GM23338 (cell line): ENCODE data around the gene ASPHD1. TPM values are rescaled to one million over a fixed set of nuclear protein-coding genes. Genes with fewer than 3 reads are reported as not detected.

Experiments
- ATAC-seq: fragments of 200-7000 bp; cut with Tn5 transposase; 3 replicates; pipeline ENCODE4 v1.9.1; 2020
- DNase-seq: peaks from one replicate; pipeline ENCODE4 v3.0.0-alpha.2; 2015; ENCODE audit warnings: low spot score
- H2AFZ ChIP-seq: fragments of 200-600 bp; sonication (generic); 2 replicates; pipeline ENCODE4 v1.8.0; 2016; ENCODE audit warnings: antibody characterized with exemption, mild to moderate bottlenecking, moderate library complexity
- H3F3A ChIP-seq: fragments of 200-600 bp; sonication (generic); replicated peaks from 2 replicates; pipeline ENCODE4 v1.8.0; 2017; ENCODE audit warnings: antibody characterized with exemption, mixed run types, low read depth
- H3K27ac ChIP-seq: fragments of 200-600 bp; sonication (generic); 2 replicates; pipeline ENCODE4 v1.6.1; 2016; ENCODE audit warnings: low read depth
- H3K27me3 ChIP-seq: fragments of 200-600 bp; sonication (generic); 2 replicates; pipeline ENCODE4 v1.8.0; 2016; ENCODE audit warnings: mild to moderate bottlenecking, mixed run types, moderate library complexity; ENCODE audit not compliant: insufficient read depth
- H3K36me3 ChIP-seq: fragments of 200-600 bp; sonication (generic); 2 replicates; pipeline ENCODE4 v1.8.0; 2016; ENCODE audit warnings: mild to moderate bottlenecking; ENCODE audit not compliant: insufficient read depth
- H3K4me1 ChIP-seq: fragments of 200-600 bp; sonication (generic); 2 replicates; pipeline ENCODE4 v1.8.0; 2016; ENCODE audit warnings: mild to moderate bottlenecking, moderate library complexity; ENCODE audit not compliant: insufficient read depth
- H3K4me2 ChIP-seq: fragments of 200-600 bp; sonication (generic); 2 replicates; pipeline ENCODE4 v1.7.1; 2017; ENCODE audit warnings: mixed run types
- H3K4me3 ChIP-seq: fragments of 200-600 bp; sonication (generic); 2 replicates; pipeline ENCODE4 v1.6.1; 2016; ENCODE audit warnings: mixed run types
- H3K79me2 ChIP-seq: fragments of 200-600 bp; sonication (generic); replicated peaks from 2 replicates; pipeline ENCODE4 v1.8.0; 2017; ENCODE audit warnings: mild to moderate bottlenecking; ENCODE audit not compliant: insufficient read depth
- H3K9me2 ChIP-seq: fragments of 200-600 bp; sonication (generic); 2 replicates; pipeline ENCODE4 v1.8.0; 2017; ENCODE audit not compliant: insufficient read depth
- H4K20me1 ChIP-seq: fragments of 200-600 bp; sonication (generic); replicated peaks from 2 replicates; pipeline ENCODE4 v1.8.0; 2017; ENCODE audit warnings: mild to moderate bottlenecking; ENCODE audit not compliant: insufficient read depth
- H3K27ac Mint-ChIP-seq: 2 replicates; pipeline ENCODE4 v1.8.0; 2020; ENCODE audit warnings: inconsistent platforms, mild to moderate bottlenecking, moderate library complexity, mixed read lengths
- H3K27me3 Mint-ChIP-seq: 3 replicates; pipeline ENCODE4 v1.8.0; 2022; ENCODE audit warnings: low read depth, mild to moderate bottlenecking, moderate library complexity, mixed read lengths, inconsistent platforms; ENCODE audit not compliant: insufficient read depth, poor library complexity
- H3K36me3 Mint-ChIP-seq: 3 replicates; pipeline ENCODE4 v1.8.0; 2021; ENCODE audit warnings: low read depth, mild to moderate bottlenecking, inconsistent platforms, moderate library complexity, mixed read lengths
- H3K4me1 Mint-ChIP-seq: 3 replicates; pipeline ENCODE4 v1.8.0; 2020; ENCODE audit warnings: mild to moderate bottlenecking, inconsistent platforms, mixed read lengths
- H3K4me3 Mint-ChIP-seq: 3 replicates; pipeline ENCODE4 v1.8.0; 2021; ENCODE audit warnings: moderate library complexity, mild to moderate bottlenecking, inconsistent platforms, mixed read lengths
- H3K9me3 Mint-ChIP-seq: 3 replicates; pipeline ENCODE4 v1.8.0; 2020; ENCODE audit warnings: moderate library complexity, mild to moderate bottlenecking, inconsistent platforms, mixed read lengths
- CREB1 ChIP-seq: fragments of 250-450 bp; sonication (Bioruptor Pico); IDR thresholded peaks from 2 replicates; pipeline ENCODE4 v1.5.0; 2020; ENCODE audit warnings: low read depth, mild to moderate bottlenecking, moderate library complexity
- EZH2 ChIP-seq: fragments of 200-600 bp; sonication (generic); IDR thresholded peaks from one replicate; pipeline ENCODE4 v1.8.0; 2017; ENCODE audit warnings: antibody characterized with exemption, mild to moderate bottlenecking, low read depth; ENCODE audit not compliant: unreplicated experiment
- EZH2phosphoT487 ChIP-seq: fragments of 200-600 bp; sonication (generic); IDR thresholded peaks from one replicate; pipeline ENCODE4 v1.8.1; 2018; ENCODE audit warnings: antibody characterized with exemption; ENCODE audit not compliant: unreplicated experiment
- JUNB ChIP-seq: IDR thresholded peaks from one replicate; pipeline ENCODE4 v1.6.1; 2016; ENCODE audit warnings: antibody characterized with exemption; ENCODE audit not compliant: unreplicated experiment
- NANOG ChIP-seq: IDR thresholded peaks from 2 replicates; pipeline ENCODE4 v1.6.1; 2016; ENCODE audit warnings: antibody characterized with exemption, borderline replicate concordance
- POLR2AphosphoS5 ChIP-seq: IDR thresholded peaks from 2 replicates; pipeline ENCODE4 v1.6.1; 2016; ENCODE audit warnings: antibody characterized with exemption, low read depth
- STAT1 ChIP-seq: IDR thresholded peaks from one replicate; pipeline ENCODE4 v1.6.1; 2016; ENCODE audit warnings: antibody characterized with exemption; ENCODE audit not compliant: unreplicated experiment
- ZNF114 ChIP-seq: fragments of 250-450 bp; sonication (Bioruptor Pico); IDR thresholded peaks from 2 replicates; pipeline ENCODE4 v1.5.0; 2020; ENCODE audit warnings: mild to moderate bottlenecking, moderate library complexity
- ZNF331 ChIP-seq: fragments of 250-450 bp; sonication (Bioruptor Pico); IDR thresholded peaks from 2 replicates; pipeline ENCODE4 v1.5.0; 2020; ENCODE audit warnings: low read depth, mild to moderate bottlenecking, moderate library complexity
- polyA plus RNA-seq: library from polyadenylated mRNA; unstranded; fragments of >200 nt; fragmentation: Nextera tagmentation; extraction: Ambion mirVana; gene quantifications from 2 replicates; pipeline ENCODE4 v1.2.1, GENCODE V29; 2016
- total RNA-seq: library from RNA; depleted of rRNA; stranded (reverse); fragments of >200 nt; shearing (Covaris generic); gene quantifications from 2 replicates; pipeline ENCODE4 v1.2.3, GENCODE V29; 2014
- TF ChIP-seq, protein P1 (sequence below): fragments of 250-450 bp; sonication (Bioruptor Pico); IDR thresholded peaks from 2 replicates; pipeline ENCODE4 v1.5.0; 2020; ENCODE audit warnings: mild to moderate bottlenecking, moderate library complexity
- TF ChIP-seq, protein P2 (sequence below): IDR thresholded peaks from 2 replicates; pipeline ENCODE4 v1.6.1; 2016; ENCODE audit warnings: antibody characterized with exemption
- TF ChIP-seq, protein P3 (sequence below): IDR thresholded peaks from one replicate; pipeline ENCODE4 v1.6.1; 2018; ENCODE audit warnings: antibody characterized with exemption; ENCODE audit not compliant: unreplicated experiment
- TF ChIP-seq, protein P4 (sequence below), 2 experiments: fragments of 200-600 bp in 1 of 2; sonication (generic) in 1 of 2; conservative IDR thresholded peaks; 2 replicates each; pipeline versions ENCODE4 v1.5.1 to v1.6.1; 2016 to 2017; ENCODE audit warnings: antibody characterized with exemption in 2 of 2, low read depth in 2 of 2, mild to moderate bottlenecking in 2 of 2, moderate library complexity in 1 of 2

ASPHD1 gene
- total and polyA plus RNA-seq, 2 experiments from 2014 or later = 15.5 to 20.6 TPM

DNA sequence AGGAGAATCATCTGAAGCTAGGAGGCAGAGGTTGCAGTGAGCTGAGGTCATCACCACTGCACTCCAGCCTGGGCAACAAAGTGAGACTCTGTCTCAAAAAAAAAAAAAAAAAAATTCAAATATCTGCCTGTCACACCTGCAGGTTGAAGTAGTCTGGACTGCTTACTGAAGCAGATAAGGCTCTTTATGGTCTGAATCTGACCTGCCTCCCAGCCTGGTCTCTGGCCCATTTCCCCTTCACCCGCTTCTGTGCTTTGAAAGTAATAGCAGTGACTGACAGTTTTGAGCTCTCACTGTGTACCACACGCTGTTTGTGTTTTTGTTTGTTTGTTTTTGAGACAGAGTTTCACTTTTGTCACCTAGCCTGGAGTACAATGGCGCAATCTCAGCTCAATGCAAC lies 6.7 kb upstream of the ASPHD1 start:
- Histone ChIP-seq H2AFZ (no peak overlapping the region), H3K9me2 (no peaks in the 10 kb centered on the region), H3K4me1 (peaks cover 12% of the 10 kb centered on the region), H4K20me1 (no peaks in the 10 kb centered on the region; the same call in 1 of the 2 replicates), H3F3A (no peaks in the 10 kb centered on the region), H3K79me2 (no peaks in the 10 kb centered on the region), H3K36me3 (no peaks in the 10 kb centered on the region), H3K27me3 (no peaks in the 10 kb centered on the region), H3K4me3 (no peak overlapping the region), H3K4me2 (no peak overlapping the region), H3K27ac (no peak overlapping the region)
- H3K36me3 Mint-ChIP-seq = peaks cover 6% of the 10 kb centered on the region
- H3K27ac Mint-ChIP-seq = no peak overlapping the region
- ATAC-seq = no peak
- H3K27me3 Mint-ChIP-seq = peaks cover under 1% of the 10 kb centered on the region
- no peak for DNase-seq
- no peaks in the 10 kb centered on the region for H3K9me3 Mint-ChIP-seq
- H3K4me3 Mint-ChIP-seq = no peak overlapping the region
- peaks cover 19% of the 10 kb centered on the region for H3K4me1 Mint-ChIP-seq
- TF ChIP-seq EZH2 = no peak
- no peak for TF ChIP-seq CREB1 (CRISPR knock-in tag)
- TF ChIP-seq, protein P1, sequence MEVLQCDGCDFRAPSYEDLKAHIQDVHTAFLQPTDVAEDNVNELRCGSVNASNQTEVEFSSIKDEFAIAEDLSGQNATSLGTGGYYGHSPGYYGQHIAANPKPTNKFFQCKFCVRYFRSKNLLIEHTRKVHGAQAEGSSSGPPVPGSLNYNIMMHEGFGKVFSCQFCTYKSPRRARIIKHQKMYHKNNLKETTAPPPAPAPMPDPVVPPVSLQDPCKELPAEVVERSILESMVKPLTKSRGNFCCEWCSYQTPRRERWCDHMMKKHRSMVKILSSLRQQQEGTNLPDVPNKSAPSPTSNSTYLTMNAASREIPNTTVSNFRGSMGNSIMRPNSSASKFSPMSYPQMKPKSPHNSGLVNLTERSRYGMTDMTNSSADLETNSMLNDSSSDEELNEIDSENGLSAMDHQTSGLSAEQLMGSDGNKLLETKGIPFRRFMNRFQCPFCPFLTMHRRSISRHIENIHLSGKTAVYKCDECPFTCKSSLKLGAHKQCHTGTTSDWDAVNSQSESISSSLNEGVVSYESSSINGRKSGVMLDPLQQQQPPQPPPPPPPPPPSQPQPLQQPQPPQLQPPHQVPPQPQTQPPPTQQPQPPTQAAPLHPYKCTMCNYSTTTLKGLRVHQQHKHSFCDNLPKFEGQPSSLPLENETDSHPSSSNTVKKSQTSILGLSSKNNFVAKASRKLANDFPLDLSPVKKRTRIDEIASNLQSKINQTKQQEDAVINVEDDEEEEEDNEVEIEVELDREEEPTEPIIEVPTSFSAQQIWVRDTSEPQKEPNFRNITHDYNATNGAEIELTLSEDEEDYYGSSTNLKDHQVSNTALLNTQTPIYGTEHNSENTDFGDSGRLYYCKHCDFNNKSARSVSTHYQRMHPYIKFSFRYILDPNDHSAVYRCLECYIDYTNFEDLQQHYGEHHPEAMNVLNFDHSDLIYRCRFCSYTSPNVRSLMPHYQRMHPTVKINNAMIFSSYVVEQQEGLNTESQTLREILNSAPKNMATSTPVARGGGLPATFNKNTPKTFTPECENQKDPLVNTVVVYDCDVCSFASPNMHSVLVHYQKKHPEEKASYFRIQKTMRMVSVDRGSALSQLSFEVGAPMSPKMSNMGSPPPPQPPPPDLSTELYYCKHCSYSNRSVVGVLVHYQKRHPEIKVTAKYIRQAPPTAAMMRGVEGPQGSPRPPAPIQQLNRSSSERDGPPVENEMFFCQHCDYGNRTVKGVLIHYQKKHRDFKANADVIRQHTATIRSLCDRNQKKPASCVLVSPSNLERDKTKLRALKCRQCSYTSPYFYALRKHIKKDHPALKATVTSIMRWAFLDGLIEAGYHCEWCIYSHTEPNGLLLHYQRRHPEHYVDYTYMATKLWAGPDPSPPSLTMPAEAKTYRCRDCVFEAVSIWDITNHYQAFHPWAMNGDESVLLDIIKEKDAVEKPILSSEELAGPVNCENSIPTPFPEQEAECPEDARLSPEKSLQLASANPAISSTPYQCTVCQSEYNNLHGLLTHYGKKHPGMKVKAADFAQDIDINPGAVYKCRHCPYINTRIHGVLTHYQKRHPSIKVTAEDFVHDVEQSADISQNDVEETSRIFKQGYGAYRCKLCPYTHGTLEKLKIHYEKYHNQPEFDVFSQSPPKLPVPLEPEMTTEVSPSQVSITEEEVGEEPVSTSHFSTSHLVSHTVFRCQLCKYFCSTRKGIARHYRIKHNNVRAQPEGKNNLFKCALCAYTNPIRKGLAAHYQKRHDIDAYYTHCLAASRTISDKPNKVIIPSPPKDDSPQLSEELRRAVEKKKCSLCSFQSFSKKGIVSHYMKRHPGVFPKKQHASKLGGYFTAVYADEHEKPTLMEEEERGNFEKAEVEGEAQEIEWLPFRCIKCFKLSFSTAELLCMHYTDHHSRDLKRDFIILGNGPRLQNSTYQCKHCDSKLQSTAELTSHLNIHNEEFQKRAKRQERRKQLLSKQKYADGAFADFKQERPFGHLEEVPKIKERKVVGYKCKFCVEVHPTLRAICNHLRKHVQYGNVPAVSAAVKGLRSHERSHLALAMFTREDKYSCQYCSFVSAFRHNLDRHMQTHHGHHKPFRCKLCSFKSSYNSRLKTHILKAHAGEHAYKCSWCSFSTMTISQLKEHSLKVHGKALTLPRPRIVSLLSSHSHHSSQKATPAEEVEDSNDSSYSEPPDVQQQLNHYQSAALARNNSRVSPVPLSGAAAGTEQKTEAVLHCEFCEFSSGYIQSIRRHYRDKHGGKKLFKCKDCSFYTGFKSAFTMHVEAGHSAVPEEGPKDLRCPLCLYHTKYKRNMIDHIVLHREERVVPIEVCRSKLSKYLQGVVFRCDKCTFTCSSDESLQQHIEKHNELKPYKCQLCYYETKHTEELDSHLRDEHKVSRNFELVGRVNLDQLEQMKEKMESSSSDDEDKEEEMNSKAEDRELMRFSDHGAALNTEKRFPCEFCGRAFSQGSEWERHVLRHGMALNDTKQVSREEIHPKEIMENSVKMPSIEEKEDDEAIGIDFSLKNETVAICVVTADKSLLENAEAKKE (CRISPR knock-in tag) = no peak
- no peak for TF ChIP-seq JUNB
- TF ChIP-seq STAT1 = no peak
- TF ChIP-seq, protein P2, sequence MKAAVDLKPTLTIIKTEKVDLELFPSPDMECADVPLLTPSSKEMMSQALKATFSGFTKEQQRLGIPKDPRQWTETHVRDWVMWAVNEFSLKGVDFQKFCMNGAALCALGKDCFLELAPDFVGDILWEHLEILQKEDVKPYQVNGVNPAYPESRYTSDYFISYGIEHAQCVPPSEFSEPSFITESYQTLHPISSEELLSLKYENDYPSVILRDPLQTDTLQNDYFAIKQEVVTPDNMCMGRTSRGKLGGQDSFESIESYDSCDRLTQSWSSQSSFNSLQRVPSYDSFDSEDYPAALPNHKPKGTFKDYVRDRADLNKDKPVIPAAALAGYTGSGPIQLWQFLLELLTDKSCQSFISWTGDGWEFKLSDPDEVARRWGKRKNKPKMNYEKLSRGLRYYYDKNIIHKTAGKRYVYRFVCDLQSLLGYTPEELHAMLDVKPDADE = no peak
- TF ChIP-seq ZNF331 = no peak
- TF ChIP-seq ZNF114 (CRISPR knock-in tag) = no peak
- TF ChIP-seq NANOG = no peak
- TF ChIP-seq, protein P3, sequence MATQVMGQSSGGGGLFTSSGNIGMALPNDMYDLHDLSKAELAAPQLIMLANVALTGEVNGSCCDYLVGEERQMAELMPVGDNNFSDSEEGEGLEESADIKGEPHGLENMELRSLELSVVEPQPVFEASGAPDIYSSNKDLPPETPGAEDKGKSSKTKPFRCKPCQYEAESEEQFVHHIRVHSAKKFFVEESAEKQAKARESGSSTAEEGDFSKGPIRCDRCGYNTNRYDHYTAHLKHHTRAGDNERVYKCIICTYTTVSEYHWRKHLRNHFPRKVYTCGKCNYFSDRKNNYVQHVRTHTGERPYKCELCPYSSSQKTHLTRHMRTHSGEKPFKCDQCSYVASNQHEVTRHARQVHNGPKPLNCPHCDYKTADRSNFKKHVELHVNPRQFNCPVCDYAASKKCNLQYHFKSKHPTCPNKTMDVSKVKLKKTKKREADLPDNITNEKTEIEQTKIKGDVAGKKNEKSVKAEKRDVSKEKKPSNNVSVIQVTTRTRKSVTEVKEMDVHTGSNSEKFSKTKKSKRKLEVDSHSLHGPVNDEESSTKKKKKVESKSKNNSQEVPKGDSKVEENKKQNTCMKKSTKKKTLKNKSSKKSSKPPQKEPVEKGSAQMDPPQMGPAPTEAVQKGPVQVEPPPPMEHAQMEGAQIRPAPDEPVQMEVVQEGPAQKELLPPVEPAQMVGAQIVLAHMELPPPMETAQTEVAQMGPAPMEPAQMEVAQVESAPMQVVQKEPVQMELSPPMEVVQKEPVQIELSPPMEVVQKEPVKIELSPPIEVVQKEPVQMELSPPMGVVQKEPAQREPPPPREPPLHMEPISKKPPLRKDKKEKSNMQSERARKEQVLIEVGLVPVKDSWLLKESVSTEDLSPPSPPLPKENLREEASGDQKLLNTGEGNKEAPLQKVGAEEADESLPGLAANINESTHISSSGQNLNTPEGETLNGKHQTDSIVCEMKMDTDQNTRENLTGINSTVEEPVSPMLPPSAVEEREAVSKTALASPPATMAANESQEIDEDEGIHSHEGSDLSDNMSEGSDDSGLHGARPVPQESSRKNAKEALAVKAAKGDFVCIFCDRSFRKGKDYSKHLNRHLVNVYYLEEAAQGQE = no peak
- TF ChIP-seq, protein P4, sequence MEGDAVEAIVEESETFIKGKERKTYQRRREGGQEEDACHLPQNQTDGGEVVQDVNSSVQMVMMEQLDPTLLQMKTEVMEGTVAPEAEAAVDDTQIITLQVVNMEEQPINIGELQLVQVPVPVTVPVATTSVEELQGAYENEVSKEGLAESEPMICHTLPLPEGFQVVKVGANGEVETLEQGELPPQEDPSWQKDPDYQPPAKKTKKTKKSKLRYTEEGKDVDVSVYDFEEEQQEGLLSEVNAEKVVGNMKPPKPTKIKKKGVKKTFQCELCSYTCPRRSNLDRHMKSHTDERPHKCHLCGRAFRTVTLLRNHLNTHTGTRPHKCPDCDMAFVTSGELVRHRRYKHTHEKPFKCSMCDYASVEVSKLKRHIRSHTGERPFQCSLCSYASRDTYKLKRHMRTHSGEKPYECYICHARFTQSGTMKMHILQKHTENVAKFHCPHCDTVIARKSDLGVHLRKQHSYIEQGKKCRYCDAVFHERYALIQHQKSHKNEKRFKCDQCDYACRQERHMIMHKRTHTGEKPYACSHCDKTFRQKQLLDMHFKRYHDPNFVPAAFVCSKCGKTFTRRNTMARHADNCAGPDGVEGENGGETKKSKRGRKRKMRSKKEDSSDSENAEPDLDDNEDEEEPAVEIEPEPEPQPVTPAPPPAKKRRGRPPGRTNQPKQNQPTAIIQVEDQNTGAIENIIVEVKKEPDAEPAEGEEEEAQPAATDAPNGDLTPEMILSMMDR (conservative IDR thresholded peaks at IDR 0.05; ENCODE audit: low read depth in 2 of 2) = no peak
- no peak for TF ChIP-seq POLR2AphosphoS5
- no peak for TF ChIP-seq EZH2phosphoT487
